Right lung (tissue), 5 donors: Measurements from ENCODE around the gene ARHGEF40. TPM values are rescaled to one million over a fixed set of nuclear protein-coding genes. Genes with fewer than 3 reads are reported as not detected.
"Not testable (repeated sequence)": the region's sequence is repeated elsewhere in the genome, so short reads cannot be mapped to it uniquely, and the experiment has no call there.

ENCODE experiments used
- DNase-seq, 2 donors: peaks; one replicate each; pipeline ENCODE4 v3.0.0-alpha.2; 2013
- polyA plus RNA-seq, 5 donors: library from polyadenylated mRNA; unstranded; fragments of 120-200 nt; gene quantifications; one replicate each; pipeline versions ENCODE4 v1.2.1 to v1.2.3, GENCODE V29; 2013; ENCODE audit warnings: inconsistent platforms in 1 of 5, low replicate concordance in 1 of 5; ENCODE audit not compliant: insufficient read length in 5 of 5, insufficient read depth in 1 of 5

ARHGEF40 gene
- polyA plus RNA-seq, 5 donors: 69.5 to 88.8 (median 83.3) TPM

GRCh38 chr14:21038441-21039422 lies 31.4 kb upstream of the ARHGEF40 start:
- peak; percentile 87 to 92 for DNase-seq

DNA sequence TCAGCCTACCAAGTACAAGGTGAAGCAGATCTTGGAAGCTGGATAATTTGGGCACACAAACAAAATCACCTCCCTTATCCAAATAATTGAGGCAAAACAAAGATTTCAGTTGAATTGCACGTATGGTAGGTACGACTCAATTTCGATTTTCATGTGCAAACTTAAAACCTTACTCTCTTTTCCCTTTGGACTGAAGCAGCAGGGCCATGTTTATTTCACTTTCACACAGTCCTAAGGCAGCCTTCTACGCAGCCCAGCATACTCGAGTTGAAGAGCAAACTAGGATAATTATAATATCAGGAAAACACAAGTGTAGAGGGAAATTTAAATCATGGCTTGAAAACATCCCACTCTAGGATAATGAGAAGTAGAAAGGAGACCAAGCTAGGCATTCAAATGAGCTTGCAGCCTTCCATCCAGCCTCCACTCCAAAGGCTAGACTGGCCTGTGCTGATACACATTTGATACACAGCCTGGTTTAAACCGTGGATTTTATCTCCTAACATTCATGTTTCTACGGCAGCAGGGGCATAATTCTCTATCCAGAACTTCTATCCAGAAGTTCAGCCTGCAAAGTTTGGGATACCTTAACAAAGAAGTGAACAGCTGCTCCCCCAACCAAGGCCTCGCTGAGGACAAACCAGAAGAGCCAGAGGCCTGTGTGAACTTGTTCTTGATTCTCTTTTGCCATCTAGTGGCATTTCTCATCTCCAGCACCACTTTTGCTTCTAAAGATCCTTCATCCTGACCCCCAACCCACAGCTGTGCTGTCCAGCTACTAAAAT lies 30.3 kb upstream of the ARHGEF40 start:
- DNase-seq: peak; percentile 56 to 73

DNA sequence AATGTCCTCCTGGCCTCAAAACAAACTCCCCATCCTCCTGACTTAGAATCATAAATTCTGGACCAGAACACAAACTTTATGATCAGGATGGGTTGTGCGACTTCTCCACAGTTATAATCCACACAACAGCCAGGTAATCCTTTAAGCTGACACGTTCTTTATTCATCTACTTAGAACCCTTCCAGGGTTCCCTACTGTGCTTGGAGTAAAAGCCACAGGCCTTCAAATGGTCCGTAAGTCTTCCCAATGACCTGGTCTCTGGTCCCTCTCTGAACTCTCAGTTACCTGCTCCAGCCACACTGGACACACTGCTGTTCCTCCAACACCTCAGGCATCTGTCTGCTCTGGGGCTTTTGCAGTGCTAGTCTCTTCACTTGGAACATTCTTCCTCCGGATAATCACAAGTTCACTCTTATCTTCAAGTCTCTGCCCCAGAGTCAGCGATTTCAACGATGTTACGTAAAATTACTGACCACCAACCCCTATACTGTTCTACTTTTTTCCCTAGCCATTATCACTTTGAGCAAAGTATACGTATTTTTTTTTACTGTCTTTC lies 29.7 kb upstream of the ARHGEF40 start:
- no peak for DNase-seq

GRCh38 chr14:21040941-21041340 lies 29.2 kb upstream of the ARHGEF40 start:
- not testable (repeated sequence) for DNase-seq

DNA sequence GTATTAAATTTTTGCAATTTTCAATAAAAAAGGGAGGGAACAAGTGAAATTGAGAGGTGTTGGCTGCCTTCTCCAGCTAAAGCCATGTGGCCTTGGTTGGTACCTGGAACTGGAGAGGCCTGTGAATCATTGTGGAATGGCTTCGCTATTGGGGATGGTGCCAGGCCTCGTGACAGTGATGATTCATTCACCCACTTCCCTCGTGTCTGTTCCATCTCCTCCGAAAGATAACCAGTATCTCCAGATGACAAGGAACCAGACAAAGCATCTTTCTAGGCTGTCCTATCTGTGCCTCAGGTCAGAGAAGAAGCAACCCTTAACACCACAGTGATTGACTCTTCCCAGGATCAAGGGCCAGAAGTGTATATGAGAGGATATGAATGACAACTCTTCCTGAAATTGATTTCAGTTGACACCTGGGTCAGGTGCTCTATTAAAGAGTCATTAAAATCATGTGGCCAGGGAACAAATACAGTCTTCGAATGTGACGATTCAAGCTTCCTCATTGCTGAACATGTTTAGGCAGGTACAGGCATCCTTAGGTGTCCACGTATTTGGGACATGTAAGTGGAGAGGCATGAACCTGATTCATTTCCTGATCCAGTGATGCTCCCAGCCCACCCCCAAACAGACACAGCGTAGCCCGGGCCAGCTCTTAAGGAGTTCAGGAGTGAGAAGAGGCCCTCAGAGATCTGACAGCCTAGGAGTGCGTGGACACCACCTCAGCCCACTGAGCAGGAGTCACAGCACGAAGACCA lies 28.2 kb upstream of the ARHGEF40 start, which contains the start of gene RNASE7:
TSS of gene RNASE7 (plus strand) at position 687 of the 758 bp plus-strand sequence. CDS start 631 bp downstream, outside the sequence.
- DNase-seq: no peak

- no peak for DNase-seq
Measured at GRCh38 chr14:21042918-21043317, 27.2 kb upstream of the ARHGEF40 start.

- no peak for DNase-seq
Measured at GRCh38 chr14:21043387-21043973, 26.6 kb upstream of the ARHGEF40 start.

- DNase-seq: no peak
Measured at GRCh38 chr14:21043974-21044618, 26.0 kb upstream of the ARHGEF40 start.

DNA sequence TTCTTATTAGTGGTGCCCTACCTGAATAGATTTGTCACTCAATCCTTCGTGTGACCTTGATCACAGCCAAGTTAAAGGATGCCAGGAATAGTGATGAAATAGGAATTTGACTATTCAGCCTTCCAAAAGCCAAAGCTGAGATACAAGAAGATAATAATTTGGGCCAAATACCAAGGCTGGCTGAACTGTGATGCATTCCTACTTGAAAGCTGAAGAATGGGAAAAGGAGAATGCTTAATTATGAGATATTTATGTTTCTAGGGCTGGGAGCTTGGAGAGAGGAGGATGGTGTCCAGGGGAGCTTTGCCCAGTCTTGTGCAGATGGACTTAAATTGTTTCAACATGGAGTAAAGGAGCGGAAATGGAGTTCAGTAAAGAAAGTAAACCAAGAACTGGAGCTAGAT lies 22.7 kb upstream of the ARHGEF40 start:
- DNase-seq: no peak

- DNase-seq: no peak
Measured at GRCh38 chr14:21048638-21049037, 21.5 kb upstream of the ARHGEF40 start.

DNA sequence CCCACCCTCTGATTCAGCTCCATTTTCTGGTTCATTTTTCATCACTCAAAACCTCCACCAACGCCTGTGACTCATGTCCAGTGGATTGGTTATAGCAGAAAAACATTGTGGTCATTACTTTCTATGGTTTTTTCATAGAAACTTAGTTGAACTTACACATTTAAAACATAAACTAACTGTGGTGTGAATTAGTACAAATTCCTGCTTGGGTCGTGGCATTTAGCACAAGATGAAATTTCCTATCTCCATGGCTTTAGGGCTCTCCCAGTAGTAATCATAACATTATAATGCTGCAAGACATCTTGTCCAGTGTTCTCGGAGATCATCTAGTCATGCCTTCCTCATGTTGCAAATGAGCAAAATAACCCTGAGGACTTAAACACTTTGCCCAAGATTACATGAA lies 20.8 kb upstream of the ARHGEF40 start:
- DNase-seq: no peak

DNA sequence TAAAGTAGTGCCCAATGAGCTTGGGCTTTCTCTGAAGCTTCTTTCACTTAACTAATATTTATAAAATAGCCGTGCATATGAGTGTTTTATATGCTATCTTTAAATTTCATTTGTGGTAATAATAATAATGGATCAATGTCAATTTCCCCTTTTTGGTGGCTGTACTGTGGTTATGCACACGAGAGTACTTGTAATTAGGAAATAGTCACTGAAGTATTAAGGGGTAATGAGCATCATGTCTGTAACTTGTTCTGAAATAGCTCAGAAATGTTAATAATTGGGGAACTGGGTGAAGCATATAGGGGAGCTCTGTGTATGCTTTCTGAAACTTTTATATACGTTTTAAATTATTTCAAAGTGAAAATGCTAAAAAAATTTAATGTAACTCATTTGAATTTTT lies 19.5 kb upstream of the ARHGEF40 start:
- DNase-seq: no peak

- DNase-seq: no peak
Measured at GRCh38 chr14:21053184-21054122, 16.7 kb upstream of the ARHGEF40 start.

GRCh38 chr14:21054123-21054767 lies 15.9 kb upstream of the ARHGEF40 start:
- DNase-seq: no peak

GRCh38 chr14:21054768-21055145 lies 15.3 kb upstream of the ARHGEF40 start:
- DNase-seq: no peak

- no peak for DNase-seq
Measured at GRCh38 chr14:21055432-21056117, 14.5 kb upstream of the ARHGEF40 start.

DNA sequence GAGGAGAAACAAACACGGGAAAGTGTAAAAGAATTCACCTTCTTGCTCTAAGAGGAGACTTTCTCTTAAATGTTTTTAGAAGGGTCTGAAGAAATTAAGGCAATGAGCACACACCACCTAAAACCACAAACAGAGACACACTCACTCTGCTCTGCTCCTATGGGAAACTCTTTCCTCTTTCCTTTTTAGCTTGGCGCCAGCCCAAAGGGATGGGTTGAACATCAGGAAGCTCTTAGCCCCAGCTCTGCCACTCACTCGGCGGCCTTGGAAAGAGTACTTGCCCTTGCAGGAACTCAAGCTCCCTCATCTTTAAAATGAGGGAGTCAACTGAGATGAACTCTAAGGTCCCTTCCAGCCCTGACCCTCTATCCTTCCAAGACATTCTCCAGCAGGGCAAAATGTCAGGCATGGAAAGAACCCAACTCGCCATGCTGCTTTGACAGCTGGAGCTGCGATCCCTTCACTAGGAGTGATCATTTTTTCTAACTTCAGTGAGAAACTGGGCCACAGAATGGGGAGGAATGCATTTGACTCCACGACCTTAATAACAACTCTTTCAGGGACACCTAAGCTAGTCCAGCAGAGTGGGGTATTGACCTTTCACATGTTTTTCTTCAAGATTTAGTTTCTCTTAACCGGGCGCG lies 13.5 kb upstream of the ARHGEF40 start:
- DNase-seq: no peak
